GM21360 (cell line): Measurements from ENCODE around the gene CBX8.

Experiments
- ATAC-seq: cut with Tn5 transposase; IDR thresholded peaks from one replicate; pipeline ENCODE4 v1.9.1; 2021; ENCODE audit warnings: mild to moderate bottlenecking, moderate library complexity; ENCODE audit not compliant: unreplicated experiment

CBX8 gene

GRCh38 chr17:79796763-79797491 is at the start of gene CBX8:
CBX8 (minus strand) TSS chr17:79797077; CDS start chr17:79796998, 79 bp downstream.
- peak; percentile 76 for ATAC-seq

GRCh38 chr17:79845601-79845949 is 48.7 kb upstream of the CBX8 start:
- ATAC-seq, result no peak

GRCh38 chr17:79844869-79845600 is 48.2 kb upstream of the CBX8 start:
- no peak for ATAC-seq

GRCh38 chr17:79843816-79844800 is 47.2 kb upstream of the CBX8 start:
- ATAC-seq, result no peak

GRCh38 chr17:79843474-79843815 is 46.6 kb upstream of the CBX8 start:
- no peak for ATAC-seq

- no peak for ATAC-seq
Measured at GRCh38 chr17:79842656-79843473, 46.0 kb upstream of the CBX8 start.

GRCh38 chr17:79842136-79842655 is 45.3 kb upstream of the CBX8 start:
- no peak for ATAC-seq

GRCh38 chr17:79841369-79842135 is 44.7 kb upstream of the CBX8 start:
- ATAC-seq, result no peak

- ATAC-seq, result no peak
Measured at GRCh38 chr17:79840989-79841286, 44.1 kb upstream of the CBX8 start.

GRCh38 chr17:79840269-79840988 is 43.6 kb upstream of the CBX8 start:
- no peak for ATAC-seq

GRCh38 chr17:79839356-79840268 is 42.7 kb upstream of the CBX8 start, which contains the start of gene CBX4:
CBX4 (minus strand) TSS chr17:79839440; CDS start chr17:79839251, 189 bp downstream.
- ATAC-seq, result peak; percentile 58

GRCh38 chr17:79838522-79839274 is 41.8 kb upstream of the CBX8 start:
- peak; percentile 4 for ATAC-seq

GRCh38 chr17:79837888-79838521 is 41.1 kb upstream of the CBX8 start:
- no peak for ATAC-seq

- no peak for ATAC-seq
Measured at GRCh38 chr17:79836972-79837887, 40.4 kb upstream of the CBX8 start.

GRCh38 chr17:79836510-79836971 is 39.7 kb upstream of the CBX8 start:
- ATAC-seq, result no peak
